Suppressor macrophage treated with lipopolysaccharide for 1 hour (primary cell): ENCODE measurements around the gene FGD4.

ENCODE experiments used
- DNase-seq, 3 donors: peaks; one replicate each; pipeline ENCODE4 v3.0.0-alpha.2; 2020 to 2022

The FGD4 gene

GRCh38 chr12:32460638-32461037 lies 61.3 kb downstream of the FGD4 start:
- no peak for DNase-seq

GRCh38 chr12:32462908-32463307 lies 63.5 kb downstream of the FGD4 start:
- DNase-seq: no peak

GRCh38 chr12:32466187-32466586 lies 66.8 kb downstream of the FGD4 start:
- no peak for DNase-seq

- DNase-seq: no peak
Measured at GRCh38 chr12:32466986-32467711, 67.8 kb downstream of the FGD4 start.

GRCh38 chr12:32467959-32468863 lies 68.9 kb downstream of the FGD4 start:
- DNase-seq: no peak

GRCh38 chr12:32470936-32471470 lies 71.6 kb downstream of the FGD4 start:
- no peak for DNase-seq

GRCh38 chr12:32471591-32472001 lies 72.2 kb downstream of the FGD4 start:
- no peak for DNase-seq

GRCh38 chr12:32475724-32476123 lies 76.4 kb downstream of the FGD4 start:
- DNase-seq: no peak

GRCh38 chr12:32476446-32476845 lies 77.1 kb downstream of the FGD4 start:
- peak; percentile 35 to 52 (median 48) for DNase-seq

- DNase-seq: no peak
Measured at GRCh38 chr12:32477714-32478113, 78.4 kb downstream of the FGD4 start.

GRCh38 chr12:32478166-32478565 lies 78.8 kb downstream of the FGD4 start:
- DNase-seq: no peak

GRCh38 chr12:32478858-32479725 lies 79.7 kb downstream of the FGD4 start:
- DNase-seq: peak; percentile 17 to 62 (median 39)

GRCh38 chr12:32482226-32482625 lies 82.9 kb downstream of the FGD4 start:
- DNase-seq: peak; percentile 67 to 87 (median 83)

GRCh38 chr12:32483499-32483898 lies 84.1 kb downstream of the FGD4 start:
- DNase-seq: peak; percentile 70 to 84 (median 82)

GRCh38 chr12:32483993-32484392 lies 84.6 kb downstream of the FGD4 start:
- DNase-seq: no peak

GRCh38 chr12:32486158-32486557 lies 86.8 kb downstream of the FGD4 start:
- DNase-seq: peak; percentile 20 to 47 (median 46)

GRCh38 chr12:32488132-32488531 lies 88.8 kb downstream of the FGD4 start:
- peak in 2 of 3 donors; percentile 38 to 52 for DNase-seq

GRCh38 chr12:32489070-32489469 lies 89.7 kb downstream of the FGD4 start:
- no peak for DNase-seq

- DNase-seq: no peak
Measured at GRCh38 chr12:32490801-32491200, 91.4 kb downstream of the FGD4 start.

GRCh38 chr12:32493282-32493681 lies 93.9 kb downstream of the FGD4 start:
- no peak for DNase-seq

- no peak for DNase-seq
Measured at GRCh38 chr12:32494656-32495055, 95.3 kb downstream of the FGD4 start.

GRCh38 chr12:32496946-32497345 lies 97.6 kb downstream of the FGD4 start:
- no peak for DNase-seq

- DNase-seq: no peak
Measured at GRCh38 chr12:32497864-32498263, 98.5 kb downstream of the FGD4 start.
